Measurements from ENCODE around the gene PUS7. TPM values are rescaled to one million over a fixed set of nuclear protein-coding genes. Genes with fewer than 3 reads are reported as not detected.

PUS7 gene
- 44.5 and 51.3 TPM in 2 replicates for total RNA-seq

GRCh38 chr7:105521717-105522463, at the start of gene PUS7:
Gene PUS7 (minus strand): TSS chr7:105522271. CDS start chr7:105508512, 13,759 bp downstream.

GRCh38 chr7:105531792-105532671, 10.0 kb upstream of the PUS7 start, which contains the start of gene RINT1:
Gene RINT1 (plus strand): TSS chr7:105532201. CDS start chr7:105532316, 115 bp downstream.

Other genes with a start within 250 kb of the PUS7 start
- 59.5 and 76.4 TPM in 2 replicates for gene SRPK2, start 133.3 kb downstream of the PUS7 start, total RNA-seq
- 11.4 and 17.3 TPM in 2 replicates for gene RINT1, start 9.9 kb upstream of the PUS7 start, total RNA-seq
- 0.29 TPM in 1 of 2 replicates, not detected in the other for gene EFCAB10, start 59.2 kb upstream of the PUS7 start, total RNA-seq

Measured in vein endothelial cell (primary cell).